SK-N-SH (cell line): Measurements from ENCODE around the gene GATA2. TPM values are rescaled to one million over a fixed set of nuclear protein-coding genes. Genes with fewer than 3 reads are reported as not detected.

ENCODE experiments used
- CTCF ChIA-PET: fragments of 300-600, 350-600 bp; formaldehyde crosslinking; extraction: SDS; loops from one replicate; lab custom pipeline; 2021; lab: Yijun Ruan, JAX
- POLR2A ChIA-PET: fragments of 350-600 bp; sonication (Branson Sonifier 250); formaldehyde crosslinking; extraction: SDS; loops from one replicate; lab custom pipeline; 2020; ENCODE audit warnings: antibody characterized with exemption, inconsistent platforms; lab: Yijun Ruan, JAX
- DNase-seq: peaks from one replicate; pipeline ENCODE4 v3.0.0; 2012
- H2AFZ ChIP-seq: fragments of 200-600 bp; sonication (generic); 2 replicates; pipeline ENCODE4 v1.8.1; 2016; ENCODE audit warnings: antibody characterized with exemption, mild to moderate bottlenecking, low read depth
- H3F3A ChIP-seq: fragments of 200-600 bp; sonication (generic); replicated peaks from 2 replicates; pipeline ENCODE3; 2016; ENCODE audit warnings: antibody characterized with exemption, mild to moderate bottlenecking; ENCODE audit not compliant: insufficient read depth
- H3K27ac ChIP-seq, 2 experiments: fragments of 200-500 bp in 1 of 2; fragments of 200-600 bp in 1 of 2; sonication (Bioruptor generic) in 1 of 2; sonication (generic), shearing (Covaris generic) in 1 of 2; 2 replicates each; pipeline versions ENCODE4 v1.5.1 to v1.6.1; 2014 to 2016; ENCODE audit warnings: low read depth in 2 of 2, inconsistent platforms in 1 of 2, low read length in 1 of 2, mild to moderate bottlenecking in 1 of 2, mixed read lengths in 1 of 2
- H3K27me3 ChIP-seq: fragments of 200-600 bp; sonication (generic), shearing (Covaris generic); 2 replicates; pipeline ENCODE4 v1.6.1; 2016; ENCODE audit warnings: mixed run types; ENCODE audit not compliant: insufficient read depth
- H3K36me3 ChIP-seq, 2 experiments: fragments of 200-500 bp in 1 of 2; fragments of 200-600 bp in 1 of 2; sonication (Bioruptor generic) in 1 of 2; sonication (generic) in 1 of 2; replicated peaks in 1 of 2; 2 replicates each; pipeline versions ENCODE3 to v1.5.1; 2014 to 2016; ENCODE audit warnings: low read length in 1 of 2, mild to moderate bottlenecking in 1 of 2; ENCODE audit not compliant: insufficient read depth in 2 of 2, control insufficient read depth in 1 of 2
- H3K4me1 ChIP-seq, 2 experiments: fragments of 200-500 bp in 1 of 2; fragments of 200-600 bp in 1 of 2; sonication (Bioruptor generic) in 1 of 2; sonication (generic), shearing (Covaris generic) in 1 of 2; 2 replicates each; pipeline versions ENCODE4 v1.5.1 to v1.6.1; 2014 to 2016; ENCODE audit warnings: low read depth in 1 of 2, low read length in 1 of 2, mixed run types in 1 of 2; ENCODE audit not compliant: insufficient read depth in 2 of 2, control insufficient read depth in 1 of 2
- H3K4me2 ChIP-seq: fragments of 200-600 bp; sonication (generic), shearing (Covaris generic); 2 replicates; pipeline ENCODE4 v1.6.1; 2017; ENCODE audit warnings: mixed run types
- H3K4me3 ChIP-seq, 2 experiments: fragments of 200-500 bp in 1 of 2; fragments of 200-600 bp in 1 of 2; sonication (Bioruptor generic) in 1 of 2; sonication (generic), shearing (Covaris generic) in 1 of 2; 2 replicates each; pipeline versions ENCODE4 v1.5.1 to v1.8.1; 2014 to 2016; ENCODE audit warnings: low read depth in 2 of 2, inconsistent platforms in 1 of 2, low read length in 1 of 2, mild to moderate bottlenecking in 1 of 2, mixed read lengths in 1 of 2, moderate library complexity in 1 of 2
- H3K79me2 ChIP-seq: fragments of 200-600 bp; sonication (generic); 2 replicates; pipeline ENCODE4 v1.8.1; 2017; ENCODE audit warnings: mild to moderate bottlenecking; ENCODE audit not compliant: insufficient read depth
- H3K9ac ChIP-seq: fragments of 200-600 bp; sonication (generic); 2 replicates; pipeline ENCODE4 v1.6.1; 2017; ENCODE audit warnings: mixed run types
- H3K9me2 ChIP-seq: fragments of 200-600 bp; sonication (generic); 2 replicates; pipeline ENCODE4 v1.6.1; 2017; ENCODE audit warnings: mixed run types
- H3K9me3 ChIP-seq: fragments of 200-600 bp; sonication (generic); 2 replicates; pipeline ENCODE4 v1.6.1; 2017; ENCODE audit warnings: mixed run types, mild to moderate bottlenecking, moderate library complexity
- H4K20me1 ChIP-seq: fragments of 200-600 bp; sonication (generic); 2 replicates; pipeline ENCODE4 v1.6.1; 2017; ENCODE audit warnings: mild to moderate bottlenecking, mixed run types; ENCODE audit not compliant: insufficient read depth
- CHD2 ChIP-seq: fragments of 150-350 bp; IDR thresholded peaks from 2 replicates; pipeline ENCODE4 v1.6.1; 2018; ENCODE audit warnings: low read length; ENCODE audit not compliant: partially characterized antibody
- EP300 ChIP-seq, 2 experiments: IDR thresholded peaks; 2 replicates each; pipeline versions ENCODE4 v1.4.0 to v1.6.1; 2012; ENCODE audit warnings: borderline replicate concordance in 1 of 2, low read depth in 1 of 2, low read length in 1 of 2
- EZH2phosphoT487 ChIP-seq: fragments of 200-600 bp; sonication (generic); IDR thresholded peaks from 2 replicates; pipeline ENCODE4 v1.6.1; 2017; ENCODE audit warnings: low read depth, mixed run types, mild to moderate bottlenecking, antibody characterized with exemption, moderate library complexity, borderline replicate concordance
- FOXM1 ChIP-seq: IDR thresholded peaks from 2 replicates; pipeline ENCODE4 v1.4.0; 2012; ENCODE audit warnings: low read depth, mild to moderate bottlenecking
- GATA2 ChIP-seq: sonication (generic); formaldehyde crosslinking; IDR thresholded peaks from 2 replicates; pipeline ENCODE4 v1.5.0; 2020; ENCODE audit warnings: mild to moderate bottlenecking, missing genetic modification reagents
- MEF2A ChIP-seq: IDR thresholded peaks from 2 replicates; pipeline ENCODE4 v1.4.0; 2012; ENCODE audit warnings: low read depth, borderline replicate concordance
- MXI1 ChIP-seq: IDR thresholded peaks from 2 replicates; pipeline ENCODE4 v1.6.1; 2012; ENCODE audit warnings: mild to moderate bottlenecking, low read depth, low read length, improper control_type of control experiment
- NRF1 ChIP-seq: IDR thresholded peaks from 2 replicates; pipeline ENCODE4 v1.6.1; 2012; ENCODE audit warnings: low read depth, mild to moderate bottlenecking, low read length
- POLR2AphosphoS5 ChIP-seq: IDR thresholded peaks from 2 replicates; pipeline ENCODE4 v1.6.1; 2012; ENCODE audit warnings: low read depth, low read length
- RAD21 ChIP-seq: IDR thresholded peaks from 2 replicates; pipeline ENCODE4 v1.6.1; 2012; ENCODE audit warnings: mild to moderate bottlenecking, low read length
- RCOR1 ChIP-seq: fragments of 150-350 bp; IDR thresholded peaks from 2 replicates; pipeline ENCODE4 v1.6.1; 2017; ENCODE audit warnings: antibody characterized with exemption, low read length
- RFX5 ChIP-seq: IDR thresholded peaks from 2 replicates; pipeline ENCODE4 v1.6.1; 2012; ENCODE audit warnings: mild to moderate bottlenecking, improper control_type of control experiment, low read length
- RXRA ChIP-seq: IDR thresholded peaks from 2 replicates; pipeline ENCODE4 v1.4.0; 2012; ENCODE audit warnings: low read depth, mild to moderate bottlenecking, borderline replicate concordance
- SIN3A ChIP-seq: IDR thresholded peaks from 2 replicates; pipeline ENCODE4 v1.6.1; 2012; ENCODE audit warnings: low read depth, mild to moderate bottlenecking, low read length, moderate library complexity, borderline replicate concordance
- SMC3 ChIP-seq: IDR thresholded peaks from 2 replicates; pipeline ENCODE4 v1.6.1; 2012; ENCODE audit warnings: low read depth, low read length, improper control_type of control experiment
- WGBS: methylation state at CpG from one replicate; pipeline ENCODE4 v1.1.6; 2017; ENCODE audit warnings: low lambda C conversion rate; 5-methylcytosine and 5-hydroxymethylcytosine counted together
- polyA plus RNA-seq, 3 experiments: library from polyadenylated mRNA; depleted of rRNA; stranded (reverse); fragments of >200 nt; gene quantifications; 2 replicates each; pipeline ENCODE4 v1.2.3, GENCODE V29; 2012
- TF ChIP-seq, protein P1 (sequence below): IDR thresholded peaks from 2 replicates; pipeline ENCODE4 v1.4.0; 2012; ENCODE audit warnings: low read depth
- TF ChIP-seq, protein P2 (sequence below): IDR thresholded peaks from 2 replicates; pipeline ENCODE4 v1.6.1; 2012; ENCODE audit warnings: mild to moderate bottlenecking, low read depth, low read length, moderate library complexity

The GATA2 gene
- polyA plus RNA-seq, 1 of the 3 experiments (the other 2 are of a cell fraction): 5.5 TPM

DNA sequence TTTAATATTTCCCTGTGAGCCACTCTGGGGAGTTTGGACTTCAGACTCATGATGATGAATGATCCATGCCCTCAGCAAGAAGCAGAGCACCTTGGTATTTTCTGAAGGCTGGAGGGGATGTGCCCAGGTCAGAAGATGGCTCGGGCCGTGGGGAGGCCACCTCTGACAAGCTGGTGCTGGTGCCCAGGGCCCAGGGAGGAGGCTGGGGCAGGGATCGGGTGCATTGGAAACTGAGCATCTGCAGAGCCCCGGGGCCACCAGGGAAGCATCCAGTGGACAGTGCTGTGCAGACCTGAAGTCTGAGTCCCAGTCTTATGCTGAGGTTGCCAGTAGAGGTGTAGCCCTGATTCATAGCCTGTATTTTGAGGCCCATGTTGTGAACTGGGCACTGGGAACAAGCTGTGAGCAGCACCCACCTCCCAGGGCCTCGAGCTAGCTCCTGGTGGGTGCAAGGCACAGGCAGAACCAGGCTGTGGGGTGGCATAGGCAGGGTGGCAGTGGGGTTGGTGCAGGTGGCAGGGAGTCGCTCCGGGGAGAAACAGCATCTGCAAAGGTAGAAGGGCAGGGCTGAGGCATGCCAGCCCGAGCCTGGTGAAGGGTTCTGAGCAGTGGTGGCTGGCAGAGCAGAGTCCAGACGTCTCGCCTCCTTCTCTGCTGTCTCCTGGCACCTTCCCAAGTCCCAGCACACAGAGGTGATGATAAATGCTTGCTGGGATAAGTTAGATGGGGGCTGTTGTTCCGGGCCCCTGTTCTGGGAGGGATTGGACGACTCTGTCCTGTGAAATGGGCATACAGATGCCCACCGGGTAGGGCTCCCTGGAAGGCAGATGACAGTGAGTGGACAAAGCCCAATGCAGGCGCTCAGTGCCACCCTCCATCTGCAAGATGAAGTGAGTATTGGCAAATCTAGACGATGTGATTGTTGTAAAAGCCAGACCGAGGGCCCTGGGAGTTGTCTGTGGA lies 36.9 kb downstream of the GATA2 start:
- Histone ChIP-seq H3K9ac (no peak overlapping the region), H2AFZ (no peak overlapping the region), H3K79me2 (no peaks in the 10 kb centered on the region), H3K4me2 (no peak overlapping the region), H3K4me1 (peaks cover 0 to 74% of the 10 kb centered on the region in 2 experiments; a peak in 1 of 4 replicates), H3K9me2 (no peaks in the 10 kb centered on the region), H3K36me3 (no peaks in the 10 kb centered on the region), H3F3A (no peaks in the 10 kb centered on the region), H4K20me1 (no peaks in the 10 kb centered on the region), H3K27ac (peak overlapping the region in 1 of 2 experiments; percentile 100; a peak in 2 of 4 replicates), H3K9me3 (no peaks in the 10 kb centered on the region), H3K27me3 (peaks cover 5% of the 10 kb centered on the region; the same call in 1 of the 2 replicates), H3K4me3 (peak overlapping the region in 1 of 2 experiments; percentile 50; a peak in 2 of 4 replicates)
- peak; percentile 66 for DNase-seq
- 47% methylated on average over 9 of the region's 16 CpGs for WGBS
- TF ChIP-seq POLR2AphosphoS5: no peak
- TF ChIP-seq RAD21: 0 out of 2 replicates have a peak, but pooled peaks have one; percentile 3
- POLR2A ChIA-PET: interaction anchor here (0.9 to 5.6 kb wide), 11 partner anchors 12 to 177 kb away, joined by 3 to 51 read pairs (median 8); no protein-coding TSS in a partner anchor
- CTCF ChIA-PET: interaction anchor here (1.0 to 2.3 kb wide), 9 partner anchors 17 to 285 kb away, joined by 3 to 12 read pairs (median 3); no protein-coding TSS in a partner anchor

DNA sequence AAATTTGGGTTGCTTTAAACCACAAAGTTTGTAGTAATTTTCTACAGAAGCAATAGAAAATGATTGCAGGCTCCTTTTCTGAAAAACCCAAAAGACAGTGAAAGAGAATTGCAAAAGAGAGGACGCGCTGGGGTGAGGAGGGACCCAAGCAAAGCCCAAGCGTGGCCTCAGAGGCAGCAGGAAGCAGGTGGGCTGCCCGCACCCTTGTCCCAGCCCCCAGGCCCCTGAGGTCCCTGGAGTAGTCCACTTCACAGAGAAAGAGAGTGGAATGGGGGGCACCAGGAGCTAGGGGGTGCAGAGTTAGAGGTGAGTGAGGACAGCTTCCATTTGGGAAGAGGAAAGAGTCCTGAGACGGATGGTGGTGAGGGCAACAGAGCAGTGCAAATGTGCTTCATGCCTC lies 37.9 kb downstream of the GATA2 start:
- no peaks in the 10 kb centered on the region for H3K9me2 ChIP-seq
- H3K4me3 ChIP-seq: no peak overlapping the region
- H3K27ac ChIP-seq: peak overlapping the region in 1 of 2 experiments; percentile 100; a peak in 2 of 4 replicates
- 77% methylated on average over 5 of the region's 5 CpGs for WGBS
- H3K79me2 ChIP-seq: no peaks in the 10 kb centered on the region
- peaks cover 0 to 70% of the 10 kb centered on the region in 2 experiments; a peak in 1 of 4 replicates for H3K4me1 ChIP-seq
- no peak overlapping the region for H3K9ac ChIP-seq
- no peaks in the 10 kb centered on the region for H3K9me3 ChIP-seq
- H3K36me3 ChIP-seq: no peaks in the 10 kb centered on the region
- H2AFZ ChIP-seq: no peak overlapping the region
- TF ChIP-seq MXI1 (no peak), RCOR1 (no peak), RFX5 (no peak), MEF2A (no peak), CHD2 (no peak), FOXM1 (no peak)
- H3K4me2 ChIP-seq: no peak overlapping the region
- peaks cover 5% of the 10 kb centered on the region; the same call in 1 of the 2 replicates for H3K27me3 ChIP-seq
- no peaks in the 10 kb centered on the region for H4K20me1 ChIP-seq
- H3F3A ChIP-seq: no peaks in the 10 kb centered on the region
- no peak for DNase-seq
- ChIA-PET POLR2A (interaction anchor here (0.9 to 5.6 kb wide), 3 partner anchors 13 to 25 kb away, joined by 5 to 51 read pairs (median 26); no protein-coding TSS in a partner anchor), CTCF (interaction anchor here (1.2 to 2.3 kb wide), 5 partner anchors 17 to 281 kb away, joined by 3 to 12 read pairs (median 3); no protein-coding TSS in a partner anchor)

DNA sequence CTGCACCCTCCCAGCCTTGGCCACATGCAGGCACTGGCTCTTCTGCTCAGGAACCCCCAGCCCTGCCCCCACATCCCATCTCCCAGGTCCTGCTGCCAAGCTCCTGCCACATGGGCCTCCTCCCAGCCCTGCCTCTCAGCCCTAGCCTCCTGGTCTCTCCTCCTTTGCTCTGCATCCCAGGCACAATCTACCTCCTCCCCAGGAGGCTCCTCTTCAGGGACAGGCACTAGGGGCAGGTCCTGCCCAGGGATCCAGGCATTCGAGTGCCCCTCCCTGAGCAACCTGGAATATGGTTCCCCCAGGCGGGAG lies 38.7 kb downstream of the GATA2 start:
- DNase-seq: no peak
- Histone ChIP-seq H2AFZ (no peak overlapping the region), H3K36me3 (no peaks in the 10 kb centered on the region), H4K20me1 (no peaks in the 10 kb centered on the region), H3K4me1 (peaks cover 0 to 61% of the 10 kb centered on the region in 2 experiments; a peak in 1 of 4 replicates), H3K9ac (no peak overlapping the region), H3K79me2 (no peaks in the 10 kb centered on the region), H3F3A (no peaks in the 10 kb centered on the region), H3K9me3 (no peaks in the 10 kb centered on the region), H3K27ac (peak overlapping the region in 1 of 2 experiments; percentile 100; a peak in 2 of 4 replicates), H3K27me3 (0 out of 2 replicates have a peak, but pooled peaks cover 5% of the 10 kb centered on the region), H3K4me2 (no peak overlapping the region), H3K4me3 (no peak overlapping the region), H3K9me2 (no peaks in the 10 kb centered on the region)
- POLR2A ChIA-PET: interaction anchor here (1.0 kb wide), 1 partner anchor 23 kb away, joined by 3 read pairs; no protein-coding TSS in a partner anchor
- 33% methylated on average over 1 of the region's 2 CpGs for WGBS
- CTCF ChIA-PET: interaction anchor here (2.3 to 2.5 kb wide), 2 partner anchors 16 to 28 kb away, joined by 13 to 17 read pairs; no protein-coding TSS in a partner anchor
- TF ChIP-seq RXRA: no peak
- no peak for TF ChIP-seq EP300 (IDR thresholded peaks at IDR 0.05; ENCODE audit: borderline replicate concordance in 1 of 2, low read depth in 1 of 2, low read length in 1 of 2)
- no peak for TF ChIP-seq SMC3
- TF ChIP-seq SIN3A: no peak
- no peak for TF ChIP-seq GATA2 (CRISPR knock-in tag)
- TF ChIP-seq, protein P1, sequence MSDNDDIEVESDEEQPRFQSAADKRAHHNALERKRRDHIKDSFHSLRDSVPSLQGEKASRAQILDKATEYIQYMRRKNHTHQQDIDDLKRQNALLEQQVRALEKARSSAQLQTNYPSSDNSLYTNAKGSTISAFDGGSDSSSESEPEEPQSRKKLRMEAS: no peak
- TF ChIP-seq, protein P2, sequence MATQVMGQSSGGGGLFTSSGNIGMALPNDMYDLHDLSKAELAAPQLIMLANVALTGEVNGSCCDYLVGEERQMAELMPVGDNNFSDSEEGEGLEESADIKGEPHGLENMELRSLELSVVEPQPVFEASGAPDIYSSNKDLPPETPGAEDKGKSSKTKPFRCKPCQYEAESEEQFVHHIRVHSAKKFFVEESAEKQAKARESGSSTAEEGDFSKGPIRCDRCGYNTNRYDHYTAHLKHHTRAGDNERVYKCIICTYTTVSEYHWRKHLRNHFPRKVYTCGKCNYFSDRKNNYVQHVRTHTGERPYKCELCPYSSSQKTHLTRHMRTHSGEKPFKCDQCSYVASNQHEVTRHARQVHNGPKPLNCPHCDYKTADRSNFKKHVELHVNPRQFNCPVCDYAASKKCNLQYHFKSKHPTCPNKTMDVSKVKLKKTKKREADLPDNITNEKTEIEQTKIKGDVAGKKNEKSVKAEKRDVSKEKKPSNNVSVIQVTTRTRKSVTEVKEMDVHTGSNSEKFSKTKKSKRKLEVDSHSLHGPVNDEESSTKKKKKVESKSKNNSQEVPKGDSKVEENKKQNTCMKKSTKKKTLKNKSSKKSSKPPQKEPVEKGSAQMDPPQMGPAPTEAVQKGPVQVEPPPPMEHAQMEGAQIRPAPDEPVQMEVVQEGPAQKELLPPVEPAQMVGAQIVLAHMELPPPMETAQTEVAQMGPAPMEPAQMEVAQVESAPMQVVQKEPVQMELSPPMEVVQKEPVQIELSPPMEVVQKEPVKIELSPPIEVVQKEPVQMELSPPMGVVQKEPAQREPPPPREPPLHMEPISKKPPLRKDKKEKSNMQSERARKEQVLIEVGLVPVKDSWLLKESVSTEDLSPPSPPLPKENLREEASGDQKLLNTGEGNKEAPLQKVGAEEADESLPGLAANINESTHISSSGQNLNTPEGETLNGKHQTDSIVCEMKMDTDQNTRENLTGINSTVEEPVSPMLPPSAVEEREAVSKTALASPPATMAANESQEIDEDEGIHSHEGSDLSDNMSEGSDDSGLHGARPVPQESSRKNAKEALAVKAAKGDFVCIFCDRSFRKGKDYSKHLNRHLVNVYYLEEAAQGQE: no peak
- TF ChIP-seq EZH2phosphoT487: no peak
- no peak for TF ChIP-seq NRF1
